ENCODE results near the gene GOLT1A.

- TF ChIP-seq, protein P1, sequence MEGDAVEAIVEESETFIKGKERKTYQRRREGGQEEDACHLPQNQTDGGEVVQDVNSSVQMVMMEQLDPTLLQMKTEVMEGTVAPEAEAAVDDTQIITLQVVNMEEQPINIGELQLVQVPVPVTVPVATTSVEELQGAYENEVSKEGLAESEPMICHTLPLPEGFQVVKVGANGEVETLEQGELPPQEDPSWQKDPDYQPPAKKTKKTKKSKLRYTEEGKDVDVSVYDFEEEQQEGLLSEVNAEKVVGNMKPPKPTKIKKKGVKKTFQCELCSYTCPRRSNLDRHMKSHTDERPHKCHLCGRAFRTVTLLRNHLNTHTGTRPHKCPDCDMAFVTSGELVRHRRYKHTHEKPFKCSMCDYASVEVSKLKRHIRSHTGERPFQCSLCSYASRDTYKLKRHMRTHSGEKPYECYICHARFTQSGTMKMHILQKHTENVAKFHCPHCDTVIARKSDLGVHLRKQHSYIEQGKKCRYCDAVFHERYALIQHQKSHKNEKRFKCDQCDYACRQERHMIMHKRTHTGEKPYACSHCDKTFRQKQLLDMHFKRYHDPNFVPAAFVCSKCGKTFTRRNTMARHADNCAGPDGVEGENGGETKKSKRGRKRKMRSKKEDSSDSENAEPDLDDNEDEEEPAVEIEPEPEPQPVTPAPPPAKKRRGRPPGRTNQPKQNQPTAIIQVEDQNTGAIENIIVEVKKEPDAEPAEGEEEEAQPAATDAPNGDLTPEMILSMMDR (IDR thresholded peaks at IDR 0.05), result no peak
- no peak for TF ChIP-seq POLR2A (IDR thresholded peaks at IDR 0.05)
Measured at GRCh38 chr1:204218552-204218951, 4.8 kb upstream of the GOLT1A start.

Measured in esophagus squamous epithelium (tissue), 4 donors.